Epidermal melanocyte (primary cell): Measurements from ENCODE around the gene KAZN.

Experiments
- DNase-seq: peaks from one replicate; pipeline ENCODE4 v3.0.0; 2011; ENCODE audit warnings: low spot score; ENCODE audit not compliant: insufficient read length

Gene KAZN

DNA sequence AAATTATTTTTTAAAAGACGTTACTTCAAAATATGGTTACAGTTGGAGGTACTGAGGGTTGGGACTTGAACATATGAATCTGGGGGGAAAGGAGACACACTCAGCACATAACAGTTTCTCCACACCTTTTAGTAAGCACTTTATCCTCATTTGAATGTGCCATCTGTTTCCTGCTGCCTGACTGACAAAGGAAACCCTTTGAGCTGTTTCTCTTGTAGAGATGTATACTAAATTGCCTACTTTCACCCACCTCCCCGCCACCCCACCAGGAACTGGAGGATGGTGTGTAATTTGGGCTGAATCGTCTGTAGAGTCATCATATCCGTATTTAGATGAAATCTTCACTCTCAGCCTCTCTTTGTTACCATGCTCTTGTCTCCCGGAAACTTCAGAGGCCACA, 108.1 kb downstream of the KAZN start:
- no peak for DNase-seq

DNA sequence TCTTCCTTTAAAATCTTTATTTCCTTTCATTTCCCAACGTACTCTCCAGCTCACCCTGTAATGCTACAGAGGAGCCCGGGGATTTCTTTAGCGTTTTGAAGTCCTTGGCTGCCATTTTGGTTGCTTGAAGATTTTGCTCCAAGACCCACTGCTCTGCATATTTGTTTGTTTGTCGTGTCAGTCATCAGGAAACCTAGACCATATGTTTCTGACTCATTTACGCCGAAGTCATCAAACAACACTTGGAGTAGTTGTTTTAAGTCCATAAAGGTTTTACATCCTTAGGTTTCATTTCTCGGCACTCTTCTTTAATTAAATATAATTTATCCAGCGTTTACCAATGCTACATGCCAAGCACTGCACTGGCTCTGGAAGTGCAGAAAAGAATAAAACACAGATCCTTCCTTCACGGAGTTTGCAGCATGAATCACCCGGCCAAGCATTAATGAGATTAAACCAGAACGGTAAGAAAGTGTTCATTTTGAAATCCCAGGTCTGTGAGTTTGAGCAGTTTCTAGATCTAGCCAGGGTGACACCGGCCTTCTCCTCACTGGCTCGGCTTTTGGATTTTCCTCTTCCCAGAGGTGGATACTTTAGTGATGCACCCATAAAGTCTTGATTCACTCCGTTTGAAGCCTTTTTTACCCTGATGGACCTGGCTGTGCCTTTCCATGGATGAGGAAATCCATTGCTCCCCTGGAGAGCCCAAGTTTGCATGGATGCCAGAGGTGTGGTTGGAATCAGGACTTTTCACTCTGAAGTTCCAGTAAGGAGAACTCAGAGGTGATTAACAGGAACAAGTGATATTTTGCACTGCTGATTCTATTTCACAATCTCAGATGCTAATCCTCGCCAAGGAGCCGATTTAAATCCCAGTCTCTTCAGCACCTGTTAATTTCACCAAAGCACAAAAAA, 109.3 kb downstream of the KAZN start:
- no peak for DNase-seq

DNA sequence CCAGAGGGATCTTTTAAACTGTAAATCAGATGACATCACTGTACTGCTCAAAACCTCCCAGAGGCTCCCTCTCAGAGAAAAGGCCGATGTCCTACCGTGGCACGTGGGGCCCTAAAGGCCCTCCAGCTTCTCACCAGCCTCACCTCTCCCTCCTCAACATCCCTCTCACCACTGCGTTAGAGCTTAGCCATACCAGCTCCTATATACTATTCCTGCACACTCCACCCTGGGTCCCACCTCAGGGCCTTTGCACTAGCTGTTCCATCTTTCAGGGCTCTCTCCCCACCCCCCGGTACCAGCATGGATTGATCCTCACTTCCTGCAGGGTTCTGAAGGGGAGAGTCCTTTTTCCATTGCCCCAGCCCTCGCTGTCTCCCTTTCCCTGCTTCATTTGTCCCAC, 111.8 kb downstream of the KAZN start:
- DNase-seq: no peak

DNA sequence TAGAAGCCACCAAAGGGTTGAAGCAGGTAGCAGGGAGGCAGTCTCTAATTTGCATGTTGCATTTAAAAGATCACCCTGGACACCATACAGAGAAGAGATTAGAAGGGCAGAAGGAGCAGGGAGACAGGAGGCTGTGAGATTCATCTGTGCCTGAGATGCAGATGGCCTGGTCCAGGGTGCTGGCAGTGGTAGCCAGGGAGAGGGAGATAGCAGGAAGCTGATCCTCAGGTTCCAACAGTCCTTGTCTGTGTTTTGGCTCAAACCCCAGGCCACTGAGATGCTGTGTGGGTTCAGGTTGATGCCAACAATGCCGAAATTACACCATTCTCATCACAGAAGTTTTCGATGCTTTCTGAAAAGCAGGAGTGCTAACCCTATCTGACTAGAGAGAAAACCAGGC, 113.7 kb downstream of the KAZN start:
- DNase-seq: no peak

DNA sequence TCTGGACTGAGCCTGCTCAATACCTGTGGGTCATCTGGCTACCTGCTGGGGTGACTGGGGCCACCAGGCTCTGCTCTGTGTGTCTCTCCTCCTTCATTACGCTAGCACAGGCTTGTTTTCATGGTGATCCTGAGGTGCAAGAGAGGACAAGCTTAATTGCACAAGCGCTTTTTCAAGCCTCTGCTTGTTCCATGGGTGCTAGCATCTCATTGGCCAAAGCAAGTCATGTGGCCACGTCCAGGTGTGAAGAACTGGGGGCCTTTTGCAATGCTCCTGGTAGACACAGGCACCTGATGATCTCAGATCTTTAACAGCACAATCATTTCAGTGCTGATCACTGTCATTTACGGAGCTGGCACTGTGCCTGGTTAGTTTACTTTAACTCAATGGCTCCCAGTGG, 114.6 kb downstream of the KAZN start:
- no peak for DNase-seq

DNA sequence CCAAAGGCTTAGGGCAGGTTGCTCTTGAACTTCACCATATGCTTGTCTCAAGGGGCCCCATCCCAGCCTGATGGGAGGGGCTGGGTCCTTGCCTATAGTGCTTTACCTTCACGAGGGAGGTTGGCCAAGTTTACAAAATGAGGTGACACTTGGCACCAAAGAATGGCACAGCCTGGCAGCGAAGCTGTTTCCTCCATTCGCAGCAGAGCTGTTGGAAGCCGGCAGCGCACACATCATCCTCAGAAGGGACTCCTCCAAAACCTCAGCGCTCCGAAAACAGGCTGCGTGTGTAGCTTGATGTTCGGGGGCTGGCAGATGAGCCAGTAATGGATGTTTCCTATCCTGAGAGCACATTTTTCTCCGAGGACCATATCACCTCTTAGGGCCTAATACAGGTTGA, 116.8 kb downstream of the KAZN start:
- DNase-seq: no peak

DNA sequence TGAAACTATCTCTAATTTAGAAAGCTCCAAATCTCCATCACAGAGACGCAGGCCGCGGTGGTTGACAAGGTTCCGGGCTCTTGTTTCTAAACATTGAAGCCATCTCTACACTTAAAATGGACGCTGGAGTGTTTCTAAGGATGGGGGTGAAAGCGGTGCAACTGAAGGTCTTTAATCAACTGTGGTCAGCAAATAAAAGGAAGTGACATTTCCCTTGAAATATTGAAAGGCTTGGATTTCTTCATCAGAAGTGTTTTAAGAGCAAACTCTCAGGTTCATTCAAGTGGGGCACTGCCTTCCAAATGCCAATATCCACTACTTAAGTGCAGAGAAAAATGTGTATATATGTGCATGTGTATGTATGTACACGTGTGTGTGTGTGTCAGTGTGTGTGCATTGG, 117.3 kb downstream of the KAZN start:
- DNase-seq: no peak

DNA sequence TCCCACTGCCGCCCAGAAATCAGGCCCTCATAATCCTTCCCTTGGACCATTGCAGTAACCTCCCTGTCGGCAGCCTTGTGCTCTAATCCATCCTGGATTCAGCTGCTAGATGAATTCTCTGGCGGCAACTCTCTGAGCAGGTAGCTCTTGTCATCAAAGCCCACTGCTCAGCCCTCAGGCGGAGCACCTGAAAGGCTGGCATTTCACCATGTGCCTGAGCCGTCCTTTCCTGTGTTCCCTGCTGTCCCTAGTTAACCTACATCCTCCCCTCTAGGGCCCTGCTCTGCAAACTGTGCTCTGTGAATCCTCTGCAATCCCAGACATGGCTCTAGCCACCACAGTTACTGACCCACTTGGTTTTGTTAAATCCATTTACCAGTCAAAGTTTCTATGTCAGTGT, 118.0 kb downstream of the KAZN start:
- DNase-seq: no peak

DNA sequence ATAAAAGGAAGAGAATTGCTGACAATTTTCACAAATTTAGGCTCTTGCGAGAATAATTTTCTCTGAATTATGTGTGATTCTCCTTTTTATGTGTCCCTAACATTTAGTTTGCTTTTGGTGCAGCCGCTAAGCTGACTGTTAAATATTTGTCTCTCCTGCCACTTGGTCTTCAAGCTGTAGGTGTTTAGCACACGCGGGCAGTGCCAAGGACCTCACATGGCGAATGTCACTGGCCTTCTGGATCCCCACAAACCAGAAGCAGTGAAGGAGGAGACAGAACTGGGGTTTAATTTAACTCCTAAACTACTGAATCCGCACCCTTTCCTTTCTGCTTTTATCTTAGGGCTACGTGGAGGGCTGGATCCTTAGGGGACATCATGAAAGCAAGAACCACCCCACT, 120.0 kb downstream of the KAZN start:
- no peak for DNase-seq

DNA sequence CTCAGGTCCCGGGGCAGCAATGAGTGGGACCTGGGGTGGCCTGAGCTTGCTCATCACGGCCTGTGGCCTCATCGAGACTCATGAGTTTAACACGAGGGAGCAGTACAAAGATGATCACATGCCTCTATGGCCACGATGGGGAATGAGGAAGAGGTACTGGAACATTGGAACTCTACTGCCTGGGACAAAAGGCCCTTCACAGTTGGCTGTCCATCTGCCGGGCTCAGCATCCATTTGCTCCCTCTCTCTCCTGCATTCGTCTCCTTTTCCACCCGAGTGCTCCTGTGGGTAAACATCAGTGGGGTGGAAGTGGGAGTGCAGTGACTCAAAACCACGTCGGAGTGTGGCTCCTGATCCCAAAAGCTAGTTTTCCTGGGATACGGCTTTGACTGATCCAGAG, 124.9 kb downstream of the KAZN start:
- DNase-seq: no peak

DNA sequence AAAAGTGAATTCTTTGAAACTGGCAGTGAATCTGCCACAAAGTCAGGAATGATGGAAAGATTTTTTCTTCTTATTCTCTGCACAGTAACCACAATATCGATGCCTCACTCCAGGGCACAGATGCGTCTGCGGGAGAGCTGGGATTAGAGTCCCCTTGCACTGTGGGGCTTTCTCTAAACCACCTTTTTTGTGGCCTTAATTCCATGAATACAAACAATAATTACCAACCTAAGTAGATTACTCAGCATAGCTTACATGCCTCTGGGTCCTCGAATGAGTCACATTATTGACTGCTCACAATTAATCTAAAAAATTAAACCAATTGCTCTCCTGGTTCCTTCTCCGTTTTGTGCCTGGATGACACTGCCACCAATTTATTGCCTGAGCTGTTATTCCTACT, 125.8 kb downstream of the KAZN start:
- DNase-seq: no peak

DNA sequence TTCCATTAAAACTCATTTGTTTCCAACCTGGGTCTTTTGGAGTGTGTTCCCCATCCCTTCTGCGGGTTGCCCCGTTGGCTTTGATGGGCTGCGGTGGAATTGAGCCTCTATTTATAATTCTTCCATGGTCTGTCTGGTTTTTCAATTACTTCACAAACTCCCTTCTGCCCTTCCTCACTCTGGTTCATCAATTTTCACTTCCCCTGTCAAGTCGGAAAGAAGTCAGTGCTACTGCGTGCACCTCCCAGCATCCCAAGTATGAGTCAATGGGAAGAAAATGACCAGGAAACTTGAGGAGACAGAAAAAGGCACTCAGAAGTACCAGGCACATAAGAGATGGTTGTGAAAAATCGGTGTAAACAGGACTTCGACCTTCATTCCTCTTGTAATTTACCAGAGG, 126.2 kb downstream of the KAZN start:
- DNase-seq: no peak

DNA sequence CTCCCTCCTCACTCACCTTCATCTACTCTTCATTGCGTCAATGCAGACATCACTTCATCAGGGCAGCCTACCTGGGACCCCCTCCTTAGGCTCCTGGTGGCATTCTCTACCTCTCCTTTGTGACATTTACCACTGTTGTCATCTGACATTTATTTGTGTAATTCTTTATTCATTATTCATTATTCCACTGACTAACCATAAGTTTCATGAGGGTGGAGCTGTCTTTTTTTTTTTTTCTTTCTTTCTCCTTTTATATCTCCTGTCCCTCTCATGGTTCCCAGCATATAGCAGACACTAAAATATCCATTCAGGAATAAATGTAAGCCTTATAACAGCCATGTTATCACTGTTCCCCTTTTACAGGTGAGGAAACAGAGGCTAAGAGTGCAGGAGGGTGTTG, 126.8 kb downstream of the KAZN start:
- DNase-seq: no peak

DNA sequence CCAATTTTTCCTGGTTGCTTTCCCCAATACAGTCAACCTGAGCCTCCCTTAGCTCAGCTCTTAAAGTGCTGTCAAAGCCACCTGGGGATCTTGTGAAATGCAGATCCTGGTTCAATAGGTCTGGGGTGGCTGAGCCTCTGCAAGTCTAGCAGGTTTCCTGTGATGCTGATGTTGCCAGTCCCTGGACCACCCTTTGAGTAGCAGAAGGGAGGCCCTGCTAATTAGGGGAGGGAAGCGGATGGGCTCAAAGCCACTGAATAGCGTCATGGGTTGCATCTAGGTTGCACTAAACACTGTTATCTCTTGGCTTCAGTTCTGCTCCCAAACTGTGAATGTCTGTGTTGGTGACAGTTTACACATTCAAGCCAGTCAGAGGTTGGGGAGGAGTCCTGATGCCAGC, 127.2 kb downstream of the KAZN start:
- no peak for DNase-seq

DNA sequence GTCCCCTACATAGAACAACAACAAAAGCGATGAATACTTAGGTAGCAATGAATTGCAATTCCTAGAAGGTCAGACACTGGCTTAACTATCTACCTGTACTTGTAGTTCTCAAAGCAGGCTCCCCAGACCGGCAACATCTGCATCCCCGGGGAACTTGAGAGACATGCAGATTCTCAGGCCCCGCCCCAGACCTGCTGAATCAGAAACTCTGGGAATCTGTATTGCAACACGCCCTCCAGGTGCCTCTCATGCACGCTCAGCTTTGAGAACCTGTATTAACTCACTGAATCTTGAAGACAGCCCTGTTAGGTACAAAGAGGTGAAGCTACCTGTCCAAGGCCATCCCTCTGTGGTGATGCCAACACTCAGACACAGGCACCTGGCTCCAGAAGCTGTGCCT, 128.1 kb downstream of the KAZN start:
- DNase-seq: no peak

DNA sequence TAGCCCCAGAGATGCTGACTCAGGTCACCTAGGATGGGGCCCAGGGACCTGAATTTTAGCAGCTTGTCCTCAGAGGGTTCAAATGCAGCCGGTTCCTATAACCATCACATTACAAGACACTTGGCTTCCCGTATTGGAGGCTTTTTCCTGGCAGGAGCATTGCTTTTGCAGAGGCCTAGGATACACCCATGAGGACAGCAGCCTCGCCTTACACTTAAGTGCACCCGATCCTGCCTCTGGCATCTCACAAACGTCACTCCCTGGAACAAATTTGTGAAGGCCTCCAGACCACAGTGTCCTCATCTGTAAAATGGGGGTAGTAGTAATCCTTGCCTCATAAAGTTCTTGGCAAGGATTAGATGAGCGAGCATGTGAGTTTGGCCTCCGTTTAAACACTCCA, 130.0 kb downstream of the KAZN start:
- no peak for DNase-seq

DNA sequence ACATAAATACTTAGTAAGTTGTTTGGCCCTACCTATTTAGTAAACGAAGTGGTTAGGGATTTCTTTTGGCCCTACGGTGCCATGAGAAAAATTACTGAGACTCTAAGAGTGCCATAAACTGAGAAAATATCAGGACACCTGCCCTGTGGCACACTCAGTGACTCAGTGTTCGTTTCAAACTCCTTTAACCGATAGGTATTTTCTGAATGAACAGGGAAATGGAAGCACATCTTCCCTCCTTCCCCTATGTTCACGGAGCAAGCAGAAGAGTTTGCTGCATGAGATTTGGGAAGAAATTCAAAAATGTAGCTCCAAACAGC, 134.2 kb downstream of the KAZN start:
- no peak for DNase-seq

DNA sequence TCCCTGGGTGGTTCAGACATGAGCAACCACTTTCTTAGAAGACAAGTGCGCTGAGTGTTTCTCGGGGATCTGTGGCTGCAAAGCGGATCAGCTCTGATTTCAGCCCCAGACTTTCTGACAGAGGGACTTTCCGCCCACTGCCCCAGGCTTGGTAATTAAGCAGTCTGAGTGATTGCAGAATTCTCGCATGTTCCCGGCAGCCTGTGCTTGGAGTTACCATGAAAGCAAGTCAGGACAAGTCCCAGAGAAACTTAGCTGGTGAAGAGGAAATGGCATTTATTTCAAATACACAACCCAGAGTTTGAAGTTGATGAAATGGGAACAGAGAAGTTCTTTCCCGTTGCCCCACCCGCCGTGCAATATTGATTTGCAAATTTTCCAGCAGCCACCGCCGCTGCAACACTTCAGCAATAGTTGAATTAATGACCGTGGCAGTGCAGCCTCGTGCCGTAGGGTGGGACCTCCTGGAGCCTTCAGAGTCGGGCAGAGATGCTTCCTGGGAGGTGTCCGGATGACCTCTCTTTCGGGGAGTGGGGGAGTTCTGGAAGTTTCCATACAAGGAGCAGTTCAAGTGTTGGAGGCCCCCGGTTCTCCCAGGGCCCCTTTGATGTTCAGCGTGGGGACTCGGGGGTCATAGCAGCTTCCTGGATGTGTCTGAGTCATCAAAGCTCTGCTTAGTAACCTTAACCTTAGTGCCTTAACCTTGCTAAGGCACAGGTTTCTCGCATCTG, 134.7 kb downstream of the KAZN start:
- no peak for DNase-seq

DNA sequence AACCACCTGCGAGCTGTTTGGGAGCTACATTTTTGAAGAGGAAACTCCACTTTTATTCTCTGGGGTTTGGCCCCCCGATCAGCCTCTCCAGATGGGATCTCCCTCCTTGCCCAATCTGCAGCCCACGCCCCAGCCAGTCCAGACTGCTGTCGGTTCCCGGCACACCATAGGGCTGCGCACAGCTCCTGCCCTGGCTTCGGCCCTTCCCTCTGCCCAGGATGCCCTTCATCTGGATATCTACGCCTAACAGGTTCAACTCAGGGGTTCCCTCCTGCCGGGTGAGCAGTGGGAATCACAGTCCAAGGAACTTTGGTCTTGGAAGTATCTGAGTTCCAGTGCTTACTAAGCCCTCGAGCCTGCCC, 135.3 kb downstream of the KAZN start:
- DNase-seq: no peak

DNA sequence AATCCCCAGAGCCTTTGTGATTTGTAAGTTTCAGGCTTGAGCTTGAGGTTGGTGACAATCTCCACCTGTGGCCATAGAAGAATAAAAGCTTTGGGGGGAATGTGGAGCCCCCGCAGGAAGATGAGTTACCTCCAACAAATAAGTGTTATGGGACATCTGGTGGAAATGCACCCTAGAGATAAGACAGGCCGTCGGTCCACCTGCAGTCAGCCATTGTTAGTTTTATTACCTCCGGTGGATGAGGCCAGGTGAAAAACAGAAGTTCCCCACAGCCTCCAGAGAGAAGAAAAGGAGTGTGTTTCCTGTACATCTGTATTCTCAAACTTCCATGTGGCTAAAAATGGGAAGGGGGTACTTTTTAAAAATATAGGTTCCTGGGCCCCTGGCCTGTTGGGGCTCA, 137.4 kb downstream of the KAZN start:
- no peak for DNase-seq

DNA sequence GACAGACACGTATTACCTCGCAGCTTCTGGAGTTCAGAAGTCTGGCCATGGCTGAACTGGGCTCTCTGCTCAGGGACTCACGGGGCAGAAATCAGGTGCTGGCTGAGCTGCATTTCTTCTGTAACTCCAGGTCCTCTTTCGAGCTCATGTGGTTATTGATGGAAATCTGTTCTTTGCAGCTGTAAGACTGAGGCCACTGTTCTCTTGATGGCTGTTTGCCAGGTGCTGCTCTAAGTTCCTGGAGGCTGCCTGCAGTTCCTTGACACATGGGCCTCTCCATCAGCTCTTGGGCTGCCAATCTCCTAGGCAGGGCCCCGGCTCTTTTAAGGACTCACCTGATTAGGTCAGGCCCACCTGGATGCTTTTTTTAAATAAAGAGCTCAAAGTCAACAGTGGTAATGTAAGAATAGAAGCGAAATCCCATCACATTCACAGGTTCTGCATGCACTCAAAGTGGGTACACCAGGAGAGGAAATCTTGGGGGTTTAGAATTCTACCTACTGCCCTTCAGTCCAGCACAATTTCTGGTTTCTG, 139.1 kb downstream of the KAZN start:
- DNase-seq: no peak

DNA sequence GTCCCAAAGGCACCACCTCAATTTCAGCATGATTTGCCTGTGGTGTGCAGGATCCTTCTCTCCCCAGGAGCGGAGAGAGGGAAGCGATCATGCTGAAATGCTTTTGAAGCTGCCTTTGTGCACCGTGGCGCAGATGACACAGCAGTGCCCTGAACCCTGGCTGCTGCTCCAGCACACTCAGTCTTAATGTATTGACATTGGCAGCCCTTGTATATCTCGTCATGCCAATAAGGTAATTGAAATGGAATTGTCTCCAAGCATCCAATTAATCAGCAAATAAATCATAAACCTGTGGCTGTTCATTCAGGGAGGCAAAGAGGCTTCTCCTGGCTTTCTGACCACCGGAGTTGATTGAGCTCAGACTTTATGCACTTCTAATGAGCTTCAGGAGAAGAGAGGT, 139.8 kb downstream of the KAZN start:
- DNase-seq: no peak

DNA sequence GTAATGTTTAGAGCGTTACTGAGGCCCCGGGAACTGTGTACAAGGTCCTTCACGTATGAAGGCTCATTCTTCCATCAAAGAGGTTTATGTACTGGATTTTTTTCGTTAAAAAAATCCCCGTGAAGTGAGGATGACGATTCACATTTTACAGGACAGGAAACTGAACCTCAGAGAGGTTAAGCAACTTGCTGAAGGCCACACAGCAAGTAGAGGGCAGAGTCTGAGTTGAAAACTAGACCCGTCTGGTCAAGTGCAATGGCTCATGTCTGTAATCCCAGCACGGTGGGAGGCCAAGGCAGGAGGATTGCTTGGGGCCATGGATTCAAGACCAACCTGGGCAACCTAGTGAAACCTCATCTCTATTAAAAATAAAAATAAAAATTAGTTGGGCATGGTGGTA, 140.2 kb downstream of the KAZN start:
- no peak for DNase-seq
